ENCODE results near the gene RBM25.
A peak's percentile ranks its signal among the peaks of the same experiment; 100 is the strongest.

RBM25 gene

DNA sequence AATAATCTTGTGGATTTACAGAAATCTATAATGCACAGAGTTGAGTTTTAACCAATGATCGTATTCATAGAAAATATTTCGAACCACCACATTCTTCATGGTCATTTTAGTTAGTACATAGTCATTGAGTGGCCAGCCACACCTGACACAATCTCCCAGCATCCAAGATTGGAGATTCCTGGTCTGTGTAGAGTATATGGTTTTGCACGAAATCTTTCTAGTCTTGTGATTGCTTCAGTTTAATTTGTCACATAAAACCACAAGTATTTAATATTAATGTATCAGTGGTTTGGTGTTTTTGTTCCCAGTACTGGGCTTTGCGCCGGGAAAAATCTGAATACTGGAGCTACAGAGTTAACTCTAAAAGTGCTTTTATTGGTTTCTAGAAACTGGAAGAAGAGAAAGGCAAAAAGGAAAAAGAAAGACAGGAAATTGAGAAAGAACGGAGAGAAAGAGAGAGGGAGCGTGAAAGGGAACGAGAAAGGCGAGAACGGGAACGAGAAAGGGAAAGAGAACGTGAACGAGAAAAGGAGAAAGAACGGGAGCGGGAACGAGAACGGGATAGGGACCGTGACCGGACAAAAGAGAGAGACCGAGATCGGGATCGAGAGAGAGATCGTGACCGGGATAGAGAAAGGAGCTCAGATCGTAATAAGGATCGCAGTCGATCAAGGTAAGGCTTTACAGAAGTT lies 44.6 kb downstream of the RBM25 start:
- DNase-seq (ENCODE audit: low spot score), result no peak

DNA sequence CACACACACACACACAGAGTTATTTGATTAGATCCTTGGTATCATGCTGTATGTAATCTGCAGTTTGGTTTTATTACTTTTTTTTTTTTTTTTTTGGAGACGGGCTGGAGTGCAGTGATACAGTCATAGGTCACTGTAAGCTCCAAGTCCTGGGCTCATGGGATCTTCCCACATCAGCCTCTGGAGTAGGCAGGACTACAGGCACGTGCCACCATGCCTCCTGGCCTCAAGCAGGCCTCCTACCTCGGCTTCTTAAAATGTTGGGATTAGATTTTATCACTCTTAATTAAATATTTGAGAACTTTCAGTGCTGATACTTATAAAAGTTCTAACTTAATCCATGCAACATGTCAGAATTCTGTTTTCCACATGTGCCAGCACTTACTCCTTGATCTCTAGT lies 46.7 kb downstream of the RBM25 start:
- no peak for DNase-seq (ENCODE audit: low spot score)

- DNase-seq (ENCODE audit: low spot score), result no peak
These were observed 47.4 kb downstream of the RBM25 start for GRCh38 chr14:73105727-73106126.

- no peak for DNase-seq (ENCODE audit: low spot score)
These were observed 57.8 kb downstream of the RBM25 start for GRCh38 chr14:73116079-73116665.

DNA sequence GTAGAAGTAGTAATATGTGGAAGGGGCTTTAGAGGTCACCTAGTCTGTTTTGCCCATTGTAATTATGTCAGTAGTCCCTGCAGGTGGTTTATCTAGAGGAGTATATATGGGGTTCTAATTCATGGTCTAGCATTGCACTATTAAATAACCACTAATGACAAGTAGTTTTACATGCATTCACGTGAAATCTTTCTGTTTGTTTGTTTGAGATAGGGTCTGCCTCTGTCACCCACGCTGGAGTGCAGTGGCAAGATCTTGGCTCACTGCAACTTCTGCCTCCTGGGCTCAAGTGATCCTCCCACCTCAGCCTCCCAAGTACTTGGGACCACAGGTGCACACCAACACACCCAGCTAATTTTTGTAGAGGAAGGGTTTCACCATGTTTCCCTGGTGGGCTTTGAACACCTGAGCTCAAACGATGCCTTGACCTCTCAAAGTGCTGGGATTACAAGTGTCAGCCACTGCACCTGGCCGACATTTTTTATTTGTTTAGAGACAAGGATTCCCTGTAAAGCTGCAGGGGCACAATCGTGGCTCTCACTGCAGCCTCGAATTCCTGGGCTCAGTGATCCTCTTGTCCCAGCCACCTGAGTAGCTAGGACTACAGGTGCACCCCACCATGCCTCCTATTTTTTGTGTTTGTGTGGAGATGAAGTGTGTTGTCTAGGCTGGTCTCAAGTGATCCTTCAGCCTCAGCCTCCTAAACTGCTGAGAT lies 66.0 kb downstream of the RBM25 start:
- DNase-seq (ENCODE audit: low spot score), result no peak

GRCh38 chr14:73125169-73125588 lies 66.8 kb downstream of the RBM25 start:
- no peak for DNase-seq (ENCODE audit: low spot score)

DNA sequence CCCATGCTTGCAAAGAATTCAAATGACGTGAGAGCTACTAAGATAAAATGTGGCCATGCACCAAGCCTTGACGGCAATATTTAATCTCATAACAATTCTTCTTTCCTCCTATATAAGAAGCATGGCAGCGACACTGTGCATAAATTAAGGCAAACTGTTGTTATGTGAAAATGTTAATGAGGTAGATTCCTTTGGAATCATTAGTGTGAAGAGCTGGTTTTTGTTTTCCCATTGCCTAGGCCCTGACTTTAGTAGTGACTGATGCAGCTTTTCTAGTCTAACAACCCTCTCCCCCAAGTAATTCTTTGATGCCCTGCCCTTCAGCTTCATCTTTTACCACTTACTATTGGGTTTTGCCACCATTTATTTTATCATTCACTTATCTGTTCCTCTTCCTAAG lies 67.4 kb downstream of the RBM25 start:
- no peak for DNase-seq (ENCODE audit: low spot score)

GRCh38 chr14:73133795-73134194 lies 75.5 kb downstream of the RBM25 start:
- no peak for DNase-seq (ENCODE audit: low spot score)

DNA sequence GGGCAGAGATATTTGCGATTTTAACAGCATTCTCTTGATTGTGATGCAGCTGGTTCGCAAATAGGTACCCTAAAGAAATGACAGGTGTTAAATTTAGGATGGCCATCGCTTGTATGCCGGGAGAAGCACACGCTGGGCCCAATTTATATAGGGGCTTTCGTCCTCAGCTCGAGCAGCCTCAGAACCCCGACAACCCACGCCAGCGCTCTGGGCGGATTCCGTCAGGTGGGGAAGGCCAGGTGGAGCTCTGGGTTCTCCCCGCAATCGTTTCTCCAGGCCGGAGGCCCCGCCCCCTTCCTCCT lies 77.7 kb downstream of the RBM25 start:
- no peak for DNase-seq (ENCODE audit: low spot score)

- DNase-seq (ENCODE audit: low spot score), result peak; percentile 95
These were observed 78.3 kb downstream of the RBM25 start, which contains the start of gene PSEN1 for GRCh38 chr14:73136387-73137225. Gene PSEN1, plus strand, starts transcription at chr14:73136507. Its CDS starts 11,513 bp downstream, at chr14:73148020.

DNA sequence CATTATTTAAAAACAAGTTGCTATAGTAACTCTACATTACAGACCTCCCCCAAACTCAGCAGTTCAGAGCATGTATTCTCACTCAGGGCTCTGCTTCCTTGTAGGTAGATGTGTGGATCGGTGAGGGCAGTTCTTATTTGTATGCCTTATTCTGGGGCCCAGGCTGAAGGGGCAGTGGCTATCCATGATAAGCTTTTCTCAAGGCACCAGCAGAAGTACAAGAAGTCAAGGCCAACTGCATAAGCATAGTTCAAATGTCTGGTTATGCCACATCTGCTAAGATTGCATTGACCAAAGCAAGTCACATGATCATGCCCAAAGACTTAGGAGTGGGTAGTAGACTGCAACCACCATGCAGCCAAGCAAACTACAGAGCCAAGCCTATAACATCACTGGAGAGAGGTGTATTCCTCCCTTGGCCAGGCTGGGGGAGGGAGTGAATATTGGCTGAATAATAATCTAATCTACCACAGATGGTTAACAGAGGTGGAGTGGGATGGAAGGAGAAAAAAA lies 82.5 kb downstream of the RBM25 start:
- no peak for DNase-seq (ENCODE audit: low spot score)

DNA sequence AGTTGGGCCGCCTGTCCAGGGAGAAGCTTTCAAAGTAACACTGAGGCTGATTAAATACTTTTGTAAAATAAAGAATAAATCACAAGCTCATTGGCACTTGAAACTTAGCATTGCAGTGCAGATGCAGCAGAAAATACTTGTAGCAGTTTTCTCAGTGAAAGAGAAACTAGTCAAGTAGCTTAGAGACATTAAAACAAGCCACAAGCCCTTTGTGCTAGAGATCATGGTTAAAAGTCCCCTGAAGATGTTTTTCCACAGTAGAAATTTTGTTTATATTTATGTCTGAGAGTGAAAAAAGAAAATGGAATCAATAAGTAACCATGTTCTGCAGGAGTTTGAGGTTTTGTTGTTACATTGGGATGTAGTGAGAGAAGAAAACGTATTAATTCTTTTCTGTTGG lies 83.9 kb downstream of the RBM25 start:
- no peak for DNase-seq (ENCODE audit: low spot score)

- no peak for DNase-seq (ENCODE audit: low spot score)
These were observed 84.7 kb downstream of the RBM25 start for GRCh38 chr14:73143003-73143402.

- DNase-seq (ENCODE audit: low spot score), result no peak
These were observed 85.3 kb downstream of the RBM25 start for GRCh38 chr14:73143617-73144016.

- no peak for DNase-seq (ENCODE audit: low spot score)
These were observed 87.0 kb downstream of the RBM25 start for GRCh38 chr14:73145371-73145770.

DNA sequence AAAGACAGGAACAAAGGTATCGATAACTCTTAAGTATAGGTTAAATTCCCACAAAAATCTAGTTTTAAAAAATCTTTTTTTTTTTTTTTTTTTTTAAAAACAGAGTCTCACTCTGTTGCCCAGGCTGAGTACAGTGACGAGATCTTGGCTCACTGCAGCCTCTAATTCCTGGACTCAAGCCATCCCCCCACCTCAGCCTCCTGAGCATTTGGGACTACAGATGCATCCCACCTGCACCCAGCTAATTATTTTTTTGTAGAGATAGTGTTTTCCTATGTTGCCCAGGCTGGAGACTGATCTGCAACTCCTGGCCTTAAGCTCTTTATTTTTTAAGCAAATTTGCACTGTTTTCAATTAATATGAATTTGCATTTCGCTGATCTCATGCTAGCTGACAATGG lies 87.8 kb downstream of the RBM25 start:
- no peak for DNase-seq (ENCODE audit: low spot score)

DNA sequence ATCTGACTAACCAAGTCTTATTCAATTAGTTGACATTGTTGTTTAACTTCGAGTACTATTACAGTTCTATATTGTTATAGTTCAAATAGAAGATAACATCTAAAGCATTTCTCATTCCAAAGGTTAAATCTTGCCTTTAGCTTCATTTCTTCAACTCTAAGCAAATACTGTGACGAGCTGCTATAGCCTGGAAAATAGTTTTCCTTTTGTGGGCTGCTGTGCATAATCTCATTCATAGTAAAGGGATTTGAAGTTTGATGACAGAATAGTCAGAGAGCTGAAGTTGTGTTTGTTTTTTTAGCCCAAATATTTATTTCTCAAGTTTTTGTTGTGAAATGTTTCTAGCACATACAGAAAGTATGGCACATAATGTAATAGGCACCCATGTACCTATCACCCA lies 91.4 kb downstream of the RBM25 start:
- no peak for DNase-seq (ENCODE audit: low spot score)

GRCh38 chr14:73153272-73153671 lies 94.9 kb downstream of the RBM25 start:
- DNase-seq (ENCODE audit: low spot score), result no peak

DNA sequence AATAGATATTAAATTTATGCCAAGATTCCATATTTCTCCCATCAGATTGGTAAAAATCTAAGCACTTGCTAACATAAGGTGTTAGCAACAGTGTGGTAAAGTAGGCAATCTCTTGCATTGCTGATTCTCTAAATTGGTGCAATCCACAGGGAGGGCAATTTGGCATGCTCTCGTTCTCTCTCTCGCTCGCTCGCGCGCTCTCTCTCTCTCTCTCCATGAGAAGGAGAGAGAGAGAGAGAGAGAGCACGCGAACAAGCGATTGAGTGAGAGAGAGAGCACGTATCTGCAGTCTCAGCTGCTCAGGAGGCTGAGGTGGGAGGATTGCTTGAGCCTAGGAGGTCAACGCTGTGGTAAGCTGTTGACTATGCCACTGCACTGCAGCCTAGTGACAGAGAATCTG lies 103.9 kb downstream of the RBM25 start:
- no peak for DNase-seq (ENCODE audit: low spot score)

DNA sequence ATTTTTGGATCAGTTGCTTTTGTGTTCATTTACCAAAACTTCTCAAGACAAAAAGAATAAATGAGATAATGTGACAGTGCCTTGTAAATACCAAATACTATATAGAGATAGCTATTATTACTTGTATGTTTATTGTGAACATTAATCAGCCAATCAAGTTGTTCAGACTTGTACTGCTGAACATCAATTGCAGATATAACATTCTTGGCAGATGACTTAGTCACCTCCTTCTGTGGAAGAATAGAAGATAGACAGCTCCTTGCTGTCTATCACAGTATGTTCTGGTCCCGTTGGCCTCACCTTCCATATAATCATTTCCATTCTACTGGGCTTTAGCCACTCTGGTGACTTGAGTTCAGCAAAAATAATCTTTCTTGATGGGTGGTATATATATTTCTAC lies 108.1 kb downstream of the RBM25 start:
- DNase-seq (ENCODE audit: low spot score), result no peak

DNA sequence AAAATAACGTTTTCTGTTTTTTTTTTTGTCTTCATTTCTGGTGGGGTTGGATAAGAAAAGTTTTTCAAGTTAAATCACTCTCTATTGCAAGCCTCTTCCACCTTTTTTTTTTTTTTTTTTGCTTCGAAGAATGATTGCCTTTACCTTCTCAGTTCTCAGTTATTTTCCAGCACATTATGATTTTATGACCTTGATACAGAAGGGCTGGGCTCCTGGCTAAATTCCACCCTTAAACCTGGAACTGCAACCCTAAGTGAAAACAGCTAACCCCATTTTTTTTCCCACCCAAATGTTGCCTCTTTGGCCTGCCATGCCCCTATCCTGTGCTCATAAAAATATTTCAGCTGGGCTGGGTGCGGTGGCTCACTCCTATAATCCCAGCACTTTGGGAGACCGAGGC lies 109.4 kb downstream of the RBM25 start:
- peak; percentile 12 for DNase-seq (ENCODE audit: low spot score)

DNA sequence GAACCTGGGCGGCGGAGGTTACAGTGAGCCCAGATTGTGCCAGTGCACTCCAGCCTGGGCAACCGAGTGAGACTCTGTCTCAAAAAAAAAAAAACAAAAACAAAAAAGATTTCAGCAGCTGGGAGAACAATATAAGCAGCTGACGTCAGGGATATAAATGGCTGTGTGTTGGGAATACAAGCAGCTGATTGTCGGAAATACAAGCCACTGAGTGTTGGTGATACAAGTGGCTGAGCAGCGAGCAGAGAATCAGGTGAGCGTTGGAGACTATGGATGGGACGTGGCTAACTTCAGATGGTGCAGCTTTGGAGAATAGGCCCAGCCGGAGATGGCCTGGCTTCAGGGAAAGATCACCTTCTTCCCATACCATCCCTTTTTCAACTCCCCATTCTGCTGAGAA lies 109.9 kb downstream of the RBM25 start:
- no peak for DNase-seq (ENCODE audit: low spot score)

Data from LoVo (cell line).